ENCODE measurements around the gene HSP90AB1. TPM values are rescaled to one million over a fixed set of nuclear protein-coding genes. Genes with fewer than 3 reads are reported as not detected.

Gene HSP90AB1
- polyA plus RNA-seq, 1 of the 3 experiments (the other 2 are of a cell fraction), result 843 TPM

DNA sequence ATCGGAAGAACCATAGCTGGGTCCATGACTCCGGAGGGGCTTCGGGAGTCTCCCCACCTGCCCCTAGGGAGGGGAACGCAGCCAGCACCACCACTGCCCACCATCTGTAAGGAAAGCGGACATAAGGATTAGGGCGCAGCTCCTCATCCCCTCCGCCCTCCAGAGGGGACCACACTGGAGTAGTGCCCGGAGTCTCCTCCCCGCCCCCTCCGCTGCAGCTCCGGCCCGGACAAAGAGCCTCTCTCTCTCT, 9.8 kb downstream of the HSP90AB1 start:
- peaks cover 30 to 48% of the 10 kb centered on the region in 2 experiments for H3K36me3 ChIP-seq (replicated peaks in 1 of 2; ENCODE audit: control insufficient read depth in 1 of 2, insufficient read depth in 2 of 2, low read length in 1 of 2)
- CTCF ChIA-PET, result interaction anchor here (0.6 to 7.1 kb wide), 31 partner anchors 10 to 198 kb away, joined by 3 to 90 read pairs (median 4); partner anchors contain the start of genes AARS2, HSP90AB1, NFKBIE and SPATS1
- H3K4me3 ChIP-seq (ENCODE audit: low read depth in 2 of 2, low read length in 1 of 2), result peak overlapping the region; percentile 94 to 96

More for the DNA sequence above, 9.8 kb downstream of the HSP90AB1 start:
- H3K9me3 ChIP-seq, result no peaks in the 10 kb centered on the region
- WGBS (ENCODE audit: low lambda C conversion rate), result 7% methylated on average over 6 of the region's 12 CpGs
- TF ChIP-seq, protein P1, sequence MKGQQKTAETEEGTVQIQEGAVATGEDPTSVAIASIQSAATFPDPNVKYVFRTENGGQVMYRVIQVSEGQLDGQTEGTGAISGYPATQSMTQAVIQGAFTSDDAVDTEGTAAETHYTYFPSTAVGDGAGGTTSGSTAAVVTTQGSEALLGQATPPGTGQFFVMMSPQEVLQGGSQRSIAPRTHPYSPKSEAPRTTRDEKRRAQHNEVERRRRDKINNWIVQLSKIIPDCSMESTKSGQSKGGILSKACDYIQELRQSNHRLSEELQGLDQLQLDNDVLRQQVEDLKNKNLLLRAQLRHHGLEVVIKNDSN (IDR thresholded peaks at IDR 0.05; ENCODE audit: borderline replicate concordance, low read depth), result no peak
- no peak for TF ChIP-seq YY1 (IDR thresholded peaks at IDR 0.05; ENCODE audit: low read depth)
- no peak for TF ChIP-seq USF2 (IDR thresholded peaks at IDR 0.05; ENCODE audit: borderline replicate concordance, low read depth, low read length)
- TF ChIP-seq TEAD4 (IDR thresholded peaks at IDR 0.05; ENCODE audit: borderline replicate concordance, insufficient read depth), result no peak
- TF ChIP-seq FOSL2 (IDR thresholded peaks at IDR 0.05; ENCODE audit: borderline replicate concordance, low read depth), result no peak
- TF ChIP-seq TAF1 (IDR thresholded peaks at IDR 0.05; ENCODE audit: borderline replicate concordance, low read depth, low read length), result peak; percentile 9; the same call in 1 of the 2 replicates
- no peak for TF ChIP-seq CHD2 (IDR thresholded peaks at IDR 0.05; ENCODE audit: low read length, partially characterized antibody)
- TF ChIP-seq POLR2AphosphoS5 (IDR thresholded peaks at IDR 0.05; ENCODE audit: low read depth, low read length), result no peak
- TF ChIP-seq, protein P2, sequence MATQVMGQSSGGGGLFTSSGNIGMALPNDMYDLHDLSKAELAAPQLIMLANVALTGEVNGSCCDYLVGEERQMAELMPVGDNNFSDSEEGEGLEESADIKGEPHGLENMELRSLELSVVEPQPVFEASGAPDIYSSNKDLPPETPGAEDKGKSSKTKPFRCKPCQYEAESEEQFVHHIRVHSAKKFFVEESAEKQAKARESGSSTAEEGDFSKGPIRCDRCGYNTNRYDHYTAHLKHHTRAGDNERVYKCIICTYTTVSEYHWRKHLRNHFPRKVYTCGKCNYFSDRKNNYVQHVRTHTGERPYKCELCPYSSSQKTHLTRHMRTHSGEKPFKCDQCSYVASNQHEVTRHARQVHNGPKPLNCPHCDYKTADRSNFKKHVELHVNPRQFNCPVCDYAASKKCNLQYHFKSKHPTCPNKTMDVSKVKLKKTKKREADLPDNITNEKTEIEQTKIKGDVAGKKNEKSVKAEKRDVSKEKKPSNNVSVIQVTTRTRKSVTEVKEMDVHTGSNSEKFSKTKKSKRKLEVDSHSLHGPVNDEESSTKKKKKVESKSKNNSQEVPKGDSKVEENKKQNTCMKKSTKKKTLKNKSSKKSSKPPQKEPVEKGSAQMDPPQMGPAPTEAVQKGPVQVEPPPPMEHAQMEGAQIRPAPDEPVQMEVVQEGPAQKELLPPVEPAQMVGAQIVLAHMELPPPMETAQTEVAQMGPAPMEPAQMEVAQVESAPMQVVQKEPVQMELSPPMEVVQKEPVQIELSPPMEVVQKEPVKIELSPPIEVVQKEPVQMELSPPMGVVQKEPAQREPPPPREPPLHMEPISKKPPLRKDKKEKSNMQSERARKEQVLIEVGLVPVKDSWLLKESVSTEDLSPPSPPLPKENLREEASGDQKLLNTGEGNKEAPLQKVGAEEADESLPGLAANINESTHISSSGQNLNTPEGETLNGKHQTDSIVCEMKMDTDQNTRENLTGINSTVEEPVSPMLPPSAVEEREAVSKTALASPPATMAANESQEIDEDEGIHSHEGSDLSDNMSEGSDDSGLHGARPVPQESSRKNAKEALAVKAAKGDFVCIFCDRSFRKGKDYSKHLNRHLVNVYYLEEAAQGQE (IDR thresholded peaks at IDR 0.05; ENCODE audit: low read depth, low read length), result no peak
- no peak for DNase-seq
- H3K9ac ChIP-seq, result peak overlapping the region; percentile 95
- peaks cover 48% of the 10 kb centered on the region for H3F3A ChIP-seq (replicated peaks; ENCODE audit: insufficient read depth)
- POLR2A ChIA-PET, result interaction anchor here (0.8 to 3.8 kb wide), 13 partner anchors 10 to 488 kb away, joined by 3 to 98 read pairs (median 5); partner anchors contain the start of genes AARS2, CDC5L, HSP90AB1 and SLC29A1
- H3K27me3 ChIP-seq (ENCODE audit: insufficient read depth), result no peaks in the 10 kb centered on the region
- H3K27ac ChIP-seq (ENCODE audit: low read depth in 2 of 2, low read length in 1 of 2), result peak overlapping the region; percentile 73 to 91
- peaks cover 48% of the 10 kb centered on the region for H3K79me2 ChIP-seq (ENCODE audit: insufficient read depth)
- peak overlapping the region; percentile 94 for H3K4me2 ChIP-seq
- H4K20me1 ChIP-seq (ENCODE audit: insufficient read depth), result peaks cover 50% of the 10 kb centered on the region
- no peak overlapping the region for H2AFZ ChIP-seq (ENCODE audit: low read depth)
- H3K9me2 ChIP-seq, result no peaks in the 10 kb centered on the region
- H3K4me1 ChIP-seq (ENCODE audit: control insufficient read depth in 1 of 2, insufficient read depth in 2 of 2, low read depth in 1 of 2, low read length in 1 of 2), result peaks cover 0 to 37% of the 10 kb centered on the region in 2 experiments; a peak in 1 of 4 replicates

Data from SK-N-SH (cell line).